Gastrocnemius medialis (tissue), 4 donors: ENCODE results near the gene ZNF248.

ENCODE experiments used
- CTCF ChIP-seq, 5 experiments: fragments of 450-650 bp in 3 of 5; fragments of 200-600 bp in 2 of 5; sonication (generic) in 2 of 5; IDR thresholded peaks in 4 of 5; conservative IDR thresholded peaks in 1 of 5; 1 replicate in 4 of 5; 2 replicates in 1 of 5; pipeline ENCODE4 v1.5.1; 2016 to 2019; ENCODE audit warnings: antibody characterized with exemption in 5 of 5, mild to moderate bottlenecking in 3 of 5, moderate library complexity in 3 of 5
- POLR2A ChIP-seq, 2 donors: fragments of 450-650 bp; IDR thresholded peaks; one replicate each; pipeline ENCODE4 v1.6.1; 2017; ENCODE audit warnings: antibody characterized with exemption in 2 of 2, mild to moderate bottlenecking in 2 of 2, moderate library complexity in 2 of 2

DNA sequence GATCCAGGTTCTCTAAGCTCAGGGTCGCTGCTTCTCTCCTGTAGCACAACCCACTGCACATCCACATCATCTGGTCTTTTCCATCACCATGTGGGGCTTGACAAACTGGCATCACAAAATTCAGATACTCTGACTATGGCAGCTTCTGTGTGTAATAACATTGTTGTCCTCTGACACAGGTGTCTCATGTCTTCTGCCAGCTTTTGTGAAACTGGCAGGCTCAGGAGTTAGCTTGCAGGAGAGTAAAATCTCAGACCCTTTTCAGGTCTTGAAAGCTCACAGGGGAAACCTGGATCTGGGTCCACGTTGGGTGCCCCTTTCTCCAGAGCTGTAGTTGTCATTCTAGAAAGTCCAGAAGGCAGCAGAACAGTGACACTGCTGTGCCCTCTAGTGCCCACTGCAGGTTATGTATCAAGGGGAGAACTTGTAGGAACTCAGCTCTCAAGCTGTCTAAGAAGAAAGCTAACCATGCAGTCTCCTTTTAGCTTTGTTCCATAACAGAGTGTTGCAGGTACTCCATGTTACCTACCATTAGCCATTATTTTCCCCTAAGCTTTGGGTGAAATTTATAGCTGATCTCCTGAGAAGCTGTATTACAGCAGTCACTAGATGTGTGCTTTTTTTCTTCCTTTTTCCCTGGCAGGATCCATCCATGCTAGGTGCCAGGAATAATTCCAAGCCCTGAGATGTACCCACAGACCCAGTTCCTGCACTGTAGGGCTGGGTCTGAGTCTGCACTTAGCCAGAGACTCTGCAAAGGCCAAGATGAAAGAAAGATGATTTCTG is 102.7 kb downstream of the ZNF248 start:
- TF ChIP-seq CTCF (IDR thresholded peaks at IDR 0.05 in 4 of 5, conservative IDR thresholded peaks at IDR 0.05 in 1 of 5) (peak in 2 of 5 experiments; percentile 24 to 39), POLR2A (IDR thresholded peaks at IDR 0.05) (no peak)
